HG03565 (cell line): Measurements from ENCODE around the gene C4A.
"Not testable (repeated sequence)": the region's sequence is repeated elsewhere in the genome, so short reads cannot be mapped to it uniquely, and the experiment has no call there.

Source experiments
- ATAC-seq: cut with Tn5 transposase; IDR thresholded peaks from one replicate; pipeline ENCODE4 v1.9.1; 2021; ENCODE audit warnings: mild to moderate bottlenecking, moderate library complexity; ENCODE audit not compliant: unreplicated experiment

Gene C4A

GRCh38 chr6:32014547-32014946, 32.7 kb downstream of the C4A start, which contains the start of gene C4B:
C4B (plus strand) TSS chr6:32014795; CDS start chr6:32014846, 51 bp downstream.
- not testable (repeated sequence) for ATAC-seq

- ATAC-seq: not testable (repeated sequence)
These were observed 40.2 kb downstream of the C4A start for GRCh38 chr6:32022100-32022499.

- ATAC-seq: not testable (repeated sequence)
These were observed 46.8 kb downstream of the C4A start for GRCh38 chr6:32028631-32029030.

GRCh38 chr6:32029553-32029952, 47.7 kb downstream of the C4A start:
- not testable (repeated sequence) for ATAC-seq

- not testable (repeated sequence) for ATAC-seq
These were observed 53.6 kb downstream of the C4A start for GRCh38 chr6:32035283-32036013.

GRCh38 chr6:32037136-32037535, 55.3 kb downstream of the C4A start:
- not testable (repeated sequence) for ATAC-seq

- ATAC-seq: not testable (repeated sequence)
These were observed 56.0 kb downstream of the C4A start, which contains the start of gene CYP21A2 for GRCh38 chr6:32037598-32038524. CYP21A2 (plus strand) TSS chr6:32038415; CDS start chr6:32038423, 8 bp downstream.

GRCh38 chr6:32038878-32039277, 57.0 kb downstream of the C4A start:
- not testable (repeated sequence) for ATAC-seq

GRCh38 chr6:32039321-32040274, 57.7 kb downstream of the C4A start:
- ATAC-seq: not testable (repeated sequence)

- not testable (repeated sequence) for ATAC-seq
These were observed 58.6 kb downstream of the C4A start for GRCh38 chr6:32040299-32041049.

- not testable (repeated sequence) for ATAC-seq
These were observed 59.1 kb downstream of the C4A start for GRCh38 chr6:32041050-32041321.

GRCh38 chr6:32041385-32041784, 59.5 kb downstream of the C4A start:
- not testable (repeated sequence) for ATAC-seq

GRCh38 chr6:32042276-32042675, 60.4 kb downstream of the C4A start:
- ATAC-seq: not testable (repeated sequence)

- not testable (repeated sequence) for ATAC-seq
These were observed 61.9 kb downstream of the C4A start for GRCh38 chr6:32043589-32044380.

- ATAC-seq: not testable (repeated sequence)
These were observed 63.1 kb downstream of the C4A start for GRCh38 chr6:32044916-32045315.

- no peak for ATAC-seq
These were observed 64.1 kb downstream of the C4A start for GRCh38 chr6:32045811-32046449.

GRCh38 chr6:32046450-32047083, 64.7 kb downstream of the C4A start:
- ATAC-seq: no peak

GRCh38 chr6:32047084-32047478, 65.2 kb downstream of the C4A start:
- no peak for ATAC-seq
